GM18907 (cell line): Measurements from ENCODE around the gene ID4.

Experiments used
- ATAC-seq: cut with Tn5 transposase; IDR thresholded peaks from one replicate; pipeline ENCODE4 v1.9.1; 2021; ENCODE audit warnings: mild to moderate bottlenecking, moderate library complexity; ENCODE audit not compliant: unreplicated experiment

ID4 gene

DNA sequence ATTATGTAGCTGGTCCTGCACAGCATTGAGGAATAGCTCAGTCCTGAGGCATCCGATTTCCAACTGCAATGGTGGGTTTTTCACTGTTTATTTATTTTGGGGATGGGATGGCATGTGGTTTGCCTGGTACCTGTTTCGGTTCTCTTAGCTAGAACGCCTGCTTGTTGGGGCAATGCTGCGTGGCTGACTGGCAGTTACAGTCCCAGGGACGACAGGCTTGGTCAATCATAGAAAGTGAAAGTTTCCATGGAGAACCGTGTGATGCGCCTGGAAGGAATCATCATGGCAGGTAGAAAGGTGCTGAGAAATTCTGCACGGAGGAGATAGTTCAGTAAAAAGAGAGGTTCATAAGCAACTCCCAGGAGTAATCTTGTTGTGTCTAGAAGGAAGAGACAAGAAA is 18.4 kb downstream of the ID4 start:
- ATAC-seq = no peak

DNA sequence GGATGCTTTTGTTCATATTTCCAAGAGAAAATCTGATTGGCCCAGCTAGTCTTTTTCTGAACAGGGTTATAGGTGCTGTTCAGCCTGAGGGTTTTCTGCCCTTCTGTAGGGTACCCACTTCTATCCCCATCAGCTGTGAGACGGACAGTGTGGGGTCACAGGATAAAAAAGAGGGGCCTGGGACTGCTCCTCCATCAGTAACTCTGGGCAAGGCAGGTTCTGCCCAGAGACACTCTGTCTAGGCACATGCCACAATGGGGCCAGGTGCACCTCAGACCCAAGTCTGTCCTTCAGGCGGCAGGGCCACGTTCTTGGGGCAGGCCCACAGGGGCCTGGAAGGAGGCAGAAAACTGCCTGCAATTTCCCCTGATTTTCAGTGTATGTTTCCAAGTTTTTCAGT is 20.0 kb downstream of the ID4 start:
- no peak for ATAC-seq

DNA sequence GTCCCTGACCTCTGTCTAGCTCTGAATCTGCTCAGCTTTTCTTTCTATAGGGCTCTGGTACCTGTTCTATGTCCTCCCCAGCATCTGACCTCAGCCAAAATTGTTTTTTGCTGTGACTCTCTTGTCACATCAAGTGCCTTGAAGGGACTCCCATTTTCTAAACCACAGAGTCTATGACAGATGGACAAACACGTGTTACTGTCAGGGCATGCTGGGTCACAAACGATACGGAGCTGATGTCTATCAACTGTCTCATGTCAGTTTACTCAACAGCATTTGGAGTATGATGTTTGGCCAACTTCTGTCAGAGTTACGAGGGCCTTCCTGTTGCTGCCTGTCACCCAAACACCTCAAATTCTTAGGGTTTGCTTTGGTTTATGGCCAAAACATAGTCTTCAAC is 20.5 kb downstream of the ID4 start:
- ATAC-seq = no peak

DNA sequence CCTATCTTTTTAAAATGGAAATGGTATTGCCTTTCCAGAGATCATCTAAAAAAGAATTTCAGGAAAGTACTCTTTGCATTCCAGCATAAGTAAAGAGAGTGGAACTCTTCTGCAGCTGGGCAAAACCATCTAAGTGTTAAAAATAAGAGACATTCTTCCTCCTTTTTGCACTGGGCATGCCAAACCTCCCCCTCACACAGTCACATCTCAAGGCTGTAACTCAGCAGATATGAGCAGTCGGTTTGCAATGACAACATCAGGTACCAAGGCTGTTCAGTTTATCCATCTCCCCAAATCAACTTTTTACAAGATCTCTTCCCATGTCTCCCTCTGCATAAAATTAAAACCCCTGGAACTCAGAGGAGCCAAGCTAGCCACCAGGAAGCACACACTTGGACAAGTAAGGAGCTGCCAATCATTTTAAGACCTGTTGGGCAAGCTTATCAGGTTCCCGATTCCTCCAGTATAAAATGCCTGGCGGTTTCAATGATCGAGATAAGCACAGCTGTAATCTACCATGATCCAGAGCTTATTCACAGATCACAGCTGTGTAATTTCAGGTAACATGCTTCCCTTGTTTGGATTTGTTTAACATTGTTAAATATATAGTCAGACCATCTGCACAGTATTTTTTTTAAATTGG is 23.2 kb downstream of the ID4 start:
- ATAC-seq = no peak

DNA sequence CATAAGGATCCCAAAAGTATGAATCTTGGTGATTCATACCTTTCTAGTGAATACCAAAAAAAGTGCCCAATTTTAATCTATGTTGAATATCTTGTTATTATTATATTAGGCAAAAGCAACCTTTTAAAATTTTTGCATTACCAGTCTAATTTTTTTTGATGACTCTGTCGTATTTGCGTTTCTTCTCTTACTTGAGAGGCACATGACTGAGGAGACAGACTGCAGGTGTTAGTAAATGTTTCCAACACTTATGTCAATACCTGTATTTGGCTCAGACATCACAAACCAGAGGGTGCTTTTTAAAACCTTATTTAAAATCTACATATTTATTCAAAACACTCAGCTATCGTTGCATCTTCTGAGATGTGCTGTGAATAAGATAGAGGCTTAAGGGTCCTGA is 27.1 kb downstream of the ID4 start:
- no peak for ATAC-seq

DNA sequence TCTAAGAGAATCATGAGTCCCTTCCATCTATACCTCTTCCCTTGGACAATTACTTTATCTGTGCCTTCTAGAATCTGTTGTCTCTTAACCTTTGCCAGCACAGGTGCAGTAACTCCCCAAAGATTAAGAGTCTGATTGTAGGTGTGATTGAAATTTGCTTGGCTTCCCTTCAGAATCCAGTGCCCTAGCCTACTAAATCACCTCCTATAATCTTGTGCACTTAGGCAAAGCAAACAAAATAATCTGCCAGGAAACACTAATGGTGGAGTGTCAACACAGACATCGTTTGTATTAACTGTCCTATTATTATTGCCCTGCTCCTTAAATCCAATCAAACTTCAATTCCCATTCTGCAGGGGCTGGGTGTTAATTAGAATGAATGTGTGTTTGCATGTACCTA is 28.0 kb downstream of the ID4 start:
- ATAC-seq = no peak

DNA sequence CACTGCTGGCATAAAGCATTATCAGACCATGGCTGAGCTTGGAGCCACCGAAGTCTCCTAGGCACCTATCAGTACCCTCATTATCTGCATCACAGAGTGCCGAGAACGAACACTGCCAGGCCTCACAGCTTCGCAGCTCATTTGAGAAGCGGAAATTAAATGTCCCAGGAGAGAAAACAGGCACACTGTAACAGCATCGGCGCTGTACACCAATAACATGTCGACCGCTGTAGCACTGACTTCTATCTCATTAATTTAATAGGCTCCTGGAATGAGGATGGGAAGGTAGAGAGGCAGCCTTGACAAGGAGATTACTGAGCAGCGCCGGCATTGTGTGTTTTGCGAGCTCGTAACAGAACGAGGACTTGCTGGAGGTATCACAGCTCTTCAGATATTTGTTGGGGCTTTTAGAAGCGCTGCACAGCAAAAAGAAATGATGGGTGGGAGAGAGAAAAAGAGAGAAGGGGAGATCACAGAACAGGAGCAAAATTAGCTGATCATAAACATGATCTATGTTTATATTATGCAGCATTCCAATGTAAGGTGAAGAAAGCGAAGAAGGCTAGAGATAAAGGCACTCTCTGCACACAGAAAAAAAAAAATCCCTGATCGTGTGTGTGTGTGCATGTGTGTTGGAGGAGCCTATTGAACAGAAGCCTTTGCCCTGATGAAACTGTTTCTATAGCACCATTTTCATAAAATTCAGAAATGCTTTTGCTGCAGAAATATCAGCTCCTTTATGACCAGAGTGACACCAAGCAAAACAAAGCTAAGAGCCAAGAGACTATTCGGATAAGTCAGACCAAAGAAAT is 29.2 kb downstream of the ID4 start:
- no peak for ATAC-seq

DNA sequence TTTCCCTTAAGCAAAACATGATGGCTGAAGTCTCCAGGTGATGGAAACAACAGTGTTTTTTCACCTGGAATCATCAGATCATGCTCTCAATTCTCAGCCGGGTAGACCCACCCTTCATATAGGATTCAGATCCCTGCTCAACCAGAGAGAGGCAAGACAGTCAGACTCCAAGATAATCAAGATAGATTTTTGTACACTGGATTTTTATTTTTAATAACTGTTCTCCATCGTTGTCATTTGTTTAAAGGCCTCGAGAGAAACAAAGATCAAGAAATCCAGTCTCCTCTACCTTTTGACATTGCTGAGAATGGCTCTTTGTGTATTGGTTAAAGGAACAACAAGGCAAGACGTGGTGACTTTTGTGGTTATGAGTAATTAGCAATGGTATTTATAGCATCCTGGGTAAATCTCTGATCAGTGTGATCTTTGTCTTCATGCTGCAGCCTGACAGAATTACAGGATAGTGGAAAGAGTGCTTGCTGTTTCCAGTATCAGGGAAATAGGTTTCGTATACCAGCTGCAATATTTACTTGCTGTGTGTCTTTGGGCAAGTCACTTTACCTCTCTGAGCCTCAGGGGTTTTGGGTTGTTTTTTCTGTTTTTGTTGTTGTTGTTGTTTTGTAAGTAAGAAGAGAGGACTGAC is 29.9 kb downstream of the ID4 start:
- no peak for ATAC-seq

DNA sequence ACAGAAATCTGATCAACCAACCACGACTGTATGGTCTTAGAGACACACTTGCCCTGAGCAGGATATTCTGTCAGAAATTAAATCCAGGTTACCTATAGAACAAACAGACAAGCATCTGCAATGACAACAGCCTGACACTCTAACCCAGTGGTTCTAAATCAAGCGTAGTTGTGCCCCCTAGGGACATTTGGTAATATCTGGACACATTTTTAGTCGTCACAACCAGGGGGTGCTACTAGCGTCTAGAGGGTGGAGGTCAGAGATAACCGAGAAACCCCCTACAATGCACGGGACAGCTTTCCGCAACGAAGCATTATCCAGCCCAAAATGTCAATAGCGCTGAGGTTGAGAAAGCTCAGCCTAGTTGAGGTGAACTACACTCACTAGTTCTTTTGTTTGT is 32.3 kb downstream of the ID4 start:
- ATAC-seq = no peak

DNA sequence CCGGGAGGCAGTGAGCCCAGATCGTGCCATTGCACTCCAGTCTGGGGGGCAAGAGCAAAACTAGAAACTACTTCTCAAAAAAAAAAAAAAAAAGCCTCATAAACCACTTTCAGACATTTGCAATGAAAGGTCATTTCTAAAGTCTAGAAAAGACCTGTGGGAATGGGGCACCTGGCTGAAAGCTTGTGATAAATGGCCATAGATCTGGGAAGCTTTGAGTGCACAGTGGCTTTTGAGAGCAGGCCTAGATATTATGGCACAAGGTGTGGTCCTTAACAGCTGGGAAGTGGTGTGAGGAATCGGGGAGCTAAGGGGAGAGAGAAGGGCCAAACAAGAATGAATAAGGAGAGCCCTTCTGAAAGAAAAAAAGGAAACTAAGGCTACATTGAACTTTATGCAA is 33.2 kb downstream of the ID4 start:
- ATAC-seq = no peak

DNA sequence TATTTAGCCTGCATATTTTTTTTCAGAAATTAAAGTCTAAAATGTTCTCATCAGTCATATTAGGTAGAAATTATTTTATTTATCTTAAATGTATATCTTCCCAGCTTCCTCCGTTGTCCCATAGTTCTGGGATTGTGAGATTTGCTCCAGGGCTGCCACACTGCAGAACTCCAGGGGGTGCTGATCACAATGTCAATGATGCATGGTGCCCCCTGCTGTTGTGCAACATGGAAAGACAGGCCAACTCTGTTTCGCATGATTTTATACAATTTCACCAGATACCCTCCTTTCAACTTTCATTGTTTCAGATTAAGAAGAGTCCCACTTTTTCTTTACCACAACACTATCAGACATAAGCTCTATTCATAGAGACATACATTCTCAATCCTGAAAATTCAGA is 35.9 kb downstream of the ID4 start:
- no peak for ATAC-seq

DNA sequence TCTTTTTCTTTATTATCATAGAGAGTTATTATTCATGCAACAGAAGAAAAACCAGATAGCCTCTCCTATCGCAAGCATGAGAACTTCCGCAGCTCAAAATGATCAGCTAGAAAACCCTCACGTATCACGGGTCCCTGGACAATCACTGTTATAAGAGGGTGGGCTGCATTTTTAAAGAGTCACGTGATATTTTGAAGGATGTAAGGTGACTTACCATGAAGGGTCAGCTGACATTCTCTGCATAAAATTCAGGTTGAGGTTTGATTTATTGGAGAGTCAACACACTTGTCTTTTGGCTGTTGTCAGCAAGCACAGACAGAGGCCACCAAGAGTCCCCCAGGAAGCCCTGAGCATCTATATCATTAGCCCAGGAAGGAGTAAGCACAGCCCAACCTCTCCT is 39.5 kb downstream of the ID4 start:
- no peak for ATAC-seq

DNA sequence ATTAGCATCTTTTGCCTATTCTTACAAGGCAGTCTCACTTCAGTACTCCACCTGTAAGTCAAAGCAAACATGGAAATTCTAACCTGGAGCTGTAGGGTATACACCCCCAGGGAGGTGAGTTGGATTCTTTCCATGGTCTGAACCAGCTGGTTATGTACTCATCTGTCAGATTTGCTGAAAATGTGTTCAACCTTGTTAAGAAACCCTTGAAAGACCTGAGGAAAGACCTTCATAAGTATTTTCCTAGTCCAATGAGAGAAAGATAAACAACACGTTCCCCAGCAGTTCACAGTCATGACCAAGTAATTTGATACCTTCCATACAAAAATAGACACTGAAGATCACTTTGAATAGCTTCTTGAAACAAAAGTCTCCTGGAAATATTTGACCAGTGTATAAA is 42.5 kb downstream of the ID4 start:
- ATAC-seq = no peak

DNA sequence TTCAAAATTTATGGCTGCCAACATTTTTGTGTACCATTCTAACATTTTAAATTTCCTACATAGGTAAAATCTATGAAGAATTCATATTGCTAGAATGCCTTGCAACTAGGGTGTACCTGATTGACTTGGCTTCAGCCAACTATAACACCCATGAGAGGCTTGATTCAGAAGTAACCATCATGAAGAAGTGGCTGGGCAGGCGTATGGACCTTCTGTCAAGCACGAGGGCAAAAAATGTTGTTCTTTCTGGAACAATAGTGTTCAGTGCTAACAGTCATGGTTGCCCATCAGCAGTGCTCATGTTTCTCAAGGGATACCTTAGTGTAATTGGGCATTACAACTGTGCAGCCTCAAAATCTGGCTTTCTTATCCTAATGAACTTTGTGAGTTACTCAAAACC is 42.9 kb downstream of the ID4 start:
- no peak for ATAC-seq

DNA sequence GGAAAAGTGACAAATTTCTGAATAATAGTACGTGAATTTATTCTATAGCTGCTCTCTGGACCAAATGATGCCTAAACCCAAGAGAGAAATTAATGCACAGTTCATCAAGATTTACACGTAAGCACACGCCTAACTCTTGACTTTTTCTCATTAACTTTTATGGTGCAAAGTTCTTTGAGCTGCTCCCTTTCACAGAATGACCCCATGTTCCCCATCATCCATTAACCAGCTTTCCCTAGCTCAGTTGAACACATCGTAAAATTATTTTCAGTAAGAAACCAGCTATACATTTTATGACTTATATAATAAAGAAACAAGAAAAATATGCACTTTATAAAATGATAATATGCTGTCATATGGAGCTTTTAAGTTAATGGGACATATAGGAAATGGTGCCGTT is 54.3 kb downstream of the ID4 start:
- ATAC-seq = no peak
